Measurements from ENCODE around the gene CASP10. TPM values are rescaled to one million over a fixed set of nuclear protein-coding genes. Genes with fewer than 3 reads are reported as not detected.

Gene CASP10
- total and polyA plus RNA-seq, 9 of the 15 experiments (the other 6 are each of a cell fraction or from before 2014, with no cell fraction given) = 7.1 to 20.4 (median 10.8) TPM

DNA sequence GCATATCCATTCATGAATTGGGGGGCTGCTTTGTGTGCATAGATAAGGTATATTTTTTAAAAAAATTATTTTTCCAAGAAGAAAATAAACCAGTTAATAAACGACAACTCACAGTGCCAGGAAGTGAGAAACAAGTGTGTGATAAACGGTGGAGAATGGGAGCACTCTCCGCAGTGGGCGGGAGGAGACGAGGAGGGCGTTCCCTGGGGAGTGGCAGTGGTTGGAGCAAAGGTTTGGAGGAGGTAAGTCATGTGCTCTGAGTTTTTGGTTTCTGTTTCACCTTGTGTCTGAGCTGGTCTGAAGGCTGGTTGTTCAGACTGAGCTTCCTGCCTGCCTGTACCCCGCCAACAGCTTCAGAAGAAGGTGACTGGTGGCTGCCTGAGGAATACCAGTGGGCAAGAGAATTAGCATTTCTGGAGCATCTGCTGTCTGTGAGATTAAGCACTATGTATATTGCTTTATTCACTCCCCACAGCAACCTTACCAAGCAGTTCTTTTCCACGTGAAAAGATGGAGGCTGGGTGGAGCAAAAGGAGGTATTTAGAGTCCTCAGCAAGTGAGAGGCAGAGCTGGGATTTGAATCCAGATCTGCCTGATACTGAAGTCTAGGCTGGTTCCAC is 50.4 kb downstream of the CASP10 start (continued):
- TF ChIP-seq, protein P1, sequence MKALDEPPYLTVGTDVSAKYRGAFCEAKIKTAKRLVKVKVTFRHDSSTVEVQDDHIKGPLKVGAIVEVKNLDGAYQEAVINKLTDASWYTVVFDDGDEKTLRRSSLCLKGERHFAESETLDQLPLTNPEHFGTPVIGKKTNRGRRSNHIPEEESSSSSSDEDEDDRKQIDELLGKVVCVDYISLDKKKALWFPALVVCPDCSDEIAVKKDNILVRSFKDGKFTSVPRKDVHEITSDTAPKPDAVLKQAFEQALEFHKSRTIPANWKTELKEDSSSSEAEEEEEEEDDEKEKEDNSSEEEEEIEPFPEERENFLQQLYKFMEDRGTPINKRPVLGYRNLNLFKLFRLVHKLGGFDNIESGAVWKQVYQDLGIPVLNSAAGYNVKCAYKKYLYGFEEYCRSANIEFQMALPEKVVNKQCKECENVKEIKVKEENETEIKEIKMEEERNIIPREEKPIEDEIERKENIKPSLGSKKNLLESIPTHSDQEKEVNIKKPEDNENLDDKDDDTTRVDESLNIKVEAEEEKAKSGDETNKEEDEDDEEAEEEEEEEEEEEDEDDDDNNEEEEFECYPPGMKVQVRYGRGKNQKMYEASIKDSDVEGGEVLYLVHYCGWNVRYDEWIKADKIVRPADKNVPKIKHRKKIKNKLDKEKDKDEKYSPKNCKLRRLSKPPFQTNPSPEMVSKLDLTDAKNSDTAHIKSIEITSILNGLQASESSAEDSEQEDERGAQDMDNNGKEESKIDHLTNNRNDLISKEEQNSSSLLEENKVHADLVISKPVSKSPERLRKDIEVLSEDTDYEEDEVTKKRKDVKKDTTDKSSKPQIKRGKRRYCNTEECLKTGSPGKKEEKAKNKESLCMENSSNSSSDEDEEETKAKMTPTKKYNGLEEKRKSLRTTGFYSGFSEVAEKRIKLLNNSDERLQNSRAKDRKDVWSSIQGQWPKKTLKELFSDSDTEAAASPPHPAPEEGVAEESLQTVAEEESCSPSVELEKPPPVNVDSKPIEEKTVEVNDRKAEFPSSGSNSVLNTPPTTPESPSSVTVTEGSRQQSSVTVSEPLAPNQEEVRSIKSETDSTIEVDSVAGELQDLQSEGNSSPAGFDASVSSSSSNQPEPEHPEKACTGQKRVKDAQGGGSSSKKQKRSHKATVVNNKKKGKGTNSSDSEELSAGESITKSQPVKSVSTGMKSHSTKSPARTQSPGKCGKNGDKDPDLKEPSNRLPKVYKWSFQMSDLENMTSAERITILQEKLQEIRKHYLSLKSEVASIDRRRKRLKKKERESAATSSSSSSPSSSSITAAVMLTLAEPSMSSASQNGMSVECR (CRISPR knock-in tag; IDR thresholded peaks at IDR 0.05) = peak; percentile 66
- TF ChIP-seq, protein P2, sequence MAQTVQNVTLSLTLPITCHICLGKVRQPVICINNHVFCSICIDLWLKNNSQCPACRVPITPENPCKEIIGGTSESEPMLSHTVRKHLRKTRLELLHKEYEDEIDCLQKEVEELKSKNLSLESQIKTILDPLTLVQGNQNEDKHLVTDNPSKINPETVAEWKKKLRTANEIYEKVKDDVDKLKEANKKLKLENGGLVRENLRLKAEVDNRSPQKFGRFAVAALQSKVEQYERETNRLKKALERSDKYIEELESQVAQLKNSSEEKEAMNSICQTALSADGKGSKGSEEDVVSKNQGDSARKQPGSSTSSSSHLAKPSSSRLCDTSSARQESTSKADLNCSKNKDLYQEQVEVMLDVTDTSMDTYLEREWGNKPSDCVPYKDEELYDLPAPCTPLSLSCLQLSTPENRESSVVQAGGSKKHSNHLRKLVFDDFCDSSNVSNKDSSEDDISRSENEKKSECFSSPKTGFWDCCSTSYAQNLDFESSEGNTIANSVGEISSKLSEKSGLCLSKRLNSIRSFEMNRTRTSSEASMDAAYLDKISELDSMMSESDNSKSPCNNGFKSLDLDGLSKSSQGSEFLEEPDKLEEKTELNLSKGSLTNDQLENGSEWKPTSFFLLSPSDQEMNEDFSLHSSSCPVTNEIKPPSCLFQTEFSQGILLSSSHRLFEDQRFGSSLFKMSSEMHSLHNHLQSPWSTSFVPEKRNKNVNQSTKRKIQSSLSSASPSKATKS (CRISPR knock-in tag; IDR thresholded peaks at IDR 0.05) = no peak
- TF ChIP-seq, protein P3, sequence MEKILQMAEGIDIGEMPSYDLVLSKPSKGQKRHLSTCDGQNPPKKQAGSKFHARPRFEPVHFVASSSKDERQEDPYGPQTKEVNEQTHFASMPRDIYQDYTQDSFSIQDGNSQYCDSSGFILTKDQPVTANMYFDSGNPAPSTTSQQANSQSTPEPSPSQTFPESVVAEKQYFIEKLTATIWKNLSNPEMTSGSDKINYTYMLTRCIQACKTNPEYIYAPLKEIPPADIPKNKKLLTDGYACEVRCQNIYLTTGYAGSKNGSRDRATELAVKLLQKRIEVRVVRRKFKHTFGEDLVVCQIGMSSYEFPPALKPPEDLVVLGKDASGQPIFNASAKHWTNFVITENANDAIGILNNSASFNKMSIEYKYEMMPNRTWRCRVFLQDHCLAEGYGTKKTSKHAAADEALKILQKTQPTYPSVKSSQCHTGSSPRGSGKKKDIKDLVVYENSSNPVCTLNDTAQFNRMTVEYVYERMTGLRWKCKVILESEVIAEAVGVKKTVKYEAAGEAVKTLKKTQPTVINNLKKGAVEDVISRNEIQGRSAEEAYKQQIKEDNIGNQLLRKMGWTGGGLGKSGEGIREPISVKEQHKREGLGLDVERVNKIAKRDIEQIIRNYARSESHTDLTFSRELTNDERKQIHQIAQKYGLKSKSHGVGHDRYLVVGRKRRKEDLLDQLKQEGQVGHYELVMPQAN (IDR thresholded peaks at IDR 0.05; ENCODE audit: borderline replicate concordance) = peak; percentile 92
- TF ChIP-seq STAT5B (CRISPR knock-in tag; IDR thresholded peaks at IDR 0.05) (no peak), GABPB1 (CRISPR knock-in tag; IDR thresholded peaks at IDR 0.05) (peak; percentile 77), TAF7 (tag; IDR thresholded peaks at IDR 0.05) (peak; percentile 38; the same call in 1 of the 2 replicates), DPF2 (IDR thresholded peaks at IDR 0.05) (no peak), POLR2AphosphoS5 (IDR thresholded peaks at IDR 0.05; ENCODE audit: control insufficient read depth, insufficient read depth, low read depth, low read length) (peak; percentile 65; the same call in 1 of the 2 replicates), BHLHE40 (IDR thresholded peaks at IDR 0.05; ENCODE audit: low read length) (peak; percentile 40; the same call in 1 of the 2 replicates), RAD51 (IDR thresholded peaks at IDR 0.05; ENCODE audit: borderline replicate concordance, low read depth) (peak; percentile 72), JUND (IDR thresholded peaks at IDR 0.05; ENCODE audit: borderline replicate concordance, low read depth, low read length) (peak; percentile 46; the same call in 1 of the 2 replicates), JUND (tag; IDR thresholded peaks at IDR 0.05; ENCODE audit: borderline replicate concordance, low read depth, low read length) (no peak; the same call in 2 of the 3 replicates)
- TF ChIP-seq, protein P4, sequence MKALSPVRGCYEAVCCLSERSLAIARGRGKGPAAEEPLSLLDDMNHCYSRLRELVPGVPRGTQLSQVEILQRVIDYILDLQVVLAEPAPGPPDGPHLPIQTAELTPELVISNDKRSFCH (CRISPR knock-in tag; IDR thresholded peaks at IDR 0.05) = no peak
- TF ChIP-seq, protein P4 (tag; IDR thresholded peaks at IDR 0.05) = no peak

Measured in K562 (cell line).